Esophagus mucosa (tissue), 1 donor: ENCODE results near the gene MYH7B. TPM values are rescaled to one million over a fixed set of nuclear protein-coding genes. Genes with fewer than 3 reads are reported as not detected.

ENCODE experiments used
- total RNA-seq: library from RNA; stranded (reverse); gene quantifications from one replicate; pipeline ENCODE4 v1.2.4, GENCODE V29; 2023
- donor health status: DM: yes; HTN: yes; CAD: no.

MYH7B gene
- total RNA-seq, 1 donor from 2014 or later: not detected

Other genes starting within 250 kb of the MYH7B start
- gene NCOA6, start 130.2 kb upstream of the MYH7B start, total RNA-seq: 23.1 TPM
- 5.1 TPM for gene GGT7, start 83.0 kb upstream of the MYH7B start, total RNA-seq
- gene ACSS2, start 79.3 kb upstream of the MYH7B start, total RNA-seq: 83.1 TPM
- gene GSS, start 62 bp upstream of the MYH7B start, total RNA-seq: 56.9 TPM
- 29.8 TPM for gene TRPC4AP, start 136.9 kb downstream of the MYH7B start, total RNA-seq
- 13.7 TPM for gene EDEM2, start 191.5 kb downstream of the MYH7B start, total RNA-seq
- 8.1 TPM for gene PROCR, start 216.2 kb downstream of the MYH7B start, total RNA-seq